Immature natural killer cell (primary cell): ENCODE results near the gene DUSP22. TPM values are rescaled to one million over a fixed set of nuclear protein-coding genes. Genes with fewer than 3 reads are reported as not detected.
A peak's percentile ranks its signal among the peaks of the same experiment; 100 is the strongest.

ENCODE experiments used
- DNase-seq, 3 donors: peaks; one replicate each; pipeline ENCODE4 v3.0.0; 2022; ENCODE audit warnings: mixed read lengths in 1 of 3
- H3K27ac Mint-ChIP-seq, 6 donors: one replicate each; pipeline ENCODE4 v1.8.0; 2020; ENCODE audit warnings: mixed read lengths in 6 of 6, mild to moderate bottlenecking in 5 of 6, inconsistent platforms in 4 of 6, moderate library complexity in 3 of 6
- H3K27me3 Mint-ChIP-seq, 3 donors: one replicate each; pipeline ENCODE4 v1.8.0; 2020 to 2021; ENCODE audit warnings: low read depth in 3 of 3, mild to moderate bottlenecking in 3 of 3, mixed read lengths in 3 of 3, moderate library complexity in 3 of 3, inconsistent platforms in 1 of 3
- H3K36me3 Mint-ChIP-seq, 3 donors: one replicate each; pipeline ENCODE4 v1.8.0; 2020; ENCODE audit warnings: mixed read lengths in 3 of 3, inconsistent platforms in 2 of 3, mild to moderate bottlenecking in 2 of 3
- H3K4me1 Mint-ChIP-seq, 2 donors: one replicate each; pipeline ENCODE4 v1.8.0; 2020; ENCODE audit warnings: inconsistent platforms in 2 of 2, mild to moderate bottlenecking in 2 of 2, mixed read lengths in 2 of 2, moderate library complexity in 1 of 2
- H3K4me3 Mint-ChIP-seq, 5 donors: one replicate each; pipeline ENCODE4 v1.8.0; 2020; ENCODE audit warnings: mild to moderate bottlenecking in 5 of 5, mixed read lengths in 5 of 5, inconsistent platforms in 3 of 5, moderate library complexity in 3 of 5
- H3K9me3 Mint-ChIP-seq, 6 donors: one replicate each; pipeline ENCODE4 v1.8.0; 2020; ENCODE audit warnings: mild to moderate bottlenecking in 6 of 6, mixed read lengths in 6 of 6, inconsistent platforms in 4 of 6, moderate library complexity in 3 of 6
- polyA plus RNA-seq, 3 donors: library from polyadenylated mRNA; unstranded; fragments of 300-500 nt; fragmentation: Illumina TruSeq; gene quantifications; one replicate each; pipeline ENCODE4 v1.2.3, GENCODE V29; 2021

Gene DUSP22
- polyA plus RNA-seq, 3 donors from 2014 or later, result 55.0 to 80.1 (median 65.3) TPM

- peaks cover 0 to 2% (median under 1%) of the 10 kb centered on the region in 6 donors for H3K9me3 Mint-ChIP-seq
- H3K4me3 Mint-ChIP-seq, result no peak overlapping the region
- H3K27ac Mint-ChIP-seq, result no peak overlapping the region
- no peaks in the 10 kb centered on the region for H3K36me3 Mint-ChIP-seq
- H3K4me1 Mint-ChIP-seq, result peaks cover 17 to 20% of the 10 kb centered on the region in 2 donors
- H3K27me3 Mint-ChIP-seq, result peaks cover 0 to 4% (median 2%) of the 10 kb centered on the region in 3 donors
- DNase-seq, result no peak
Measured at GRCh38 chr6:383856-384255, 91.6 kb downstream of the DUSP22 start.

DNA sequence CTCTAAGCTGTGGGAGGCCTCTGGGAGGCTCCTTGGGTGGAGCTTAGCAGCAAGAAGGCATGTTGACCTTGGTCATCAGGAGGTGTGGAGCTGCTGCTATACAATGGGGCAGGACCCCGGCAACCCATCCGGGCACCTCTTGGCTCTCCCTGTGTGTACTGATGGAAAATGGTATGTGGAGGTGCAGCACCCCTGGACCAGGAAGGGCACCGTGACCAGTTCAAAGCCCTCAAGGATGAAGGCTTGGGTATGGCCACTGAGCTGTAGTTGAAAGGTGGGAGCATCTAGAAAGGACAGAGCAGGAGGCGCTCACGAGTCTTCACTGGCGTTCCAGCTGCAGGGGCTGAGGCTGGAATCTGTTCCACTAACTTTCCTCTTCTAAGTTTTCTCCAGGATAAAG, 92.6 kb downstream of the DUSP22 start:
- peaks cover 0 to 4% (median 3%) of the 10 kb centered on the region in 3 donors for H3K27me3 Mint-ChIP-seq
- no peak for DNase-seq
- H3K27ac Mint-ChIP-seq, result no peak overlapping the region
- peaks cover 0 to 2% (median 0%) of the 10 kb centered on the region in 6 donors for H3K9me3 Mint-ChIP-seq
- no peaks in the 10 kb centered on the region for H3K36me3 Mint-ChIP-seq
- peaks cover 14 to 20% of the 10 kb centered on the region in 2 donors for H3K4me1 Mint-ChIP-seq
- no peak overlapping the region for H3K4me3 Mint-ChIP-seq

GRCh38 chr6:385614-386013, 93.3 kb downstream of the DUSP22 start:
- peaks cover 0 to 4% (median 3%) of the 10 kb centered on the region in 3 donors for H3K27me3 Mint-ChIP-seq
- H3K4me1 Mint-ChIP-seq, result peaks cover 9 to 14% of the 10 kb centered on the region in 2 donors
- H3K4me3 Mint-ChIP-seq, result no peak overlapping the region
- H3K36me3 Mint-ChIP-seq, result no peaks in the 10 kb centered on the region
- H3K27ac Mint-ChIP-seq, result no peak overlapping the region
- DNase-seq, result no peak
- peaks cover 0 to 2% (median 0%) of the 10 kb centered on the region in 6 donors for H3K9me3 Mint-ChIP-seq

GRCh38 chr6:386688-387266, 94.5 kb downstream of the DUSP22 start:
- H3K9me3 Mint-ChIP-seq, result no peaks in the 10 kb centered on the region
- no peak overlapping the region for H3K27ac Mint-ChIP-seq
- H3K4me3 Mint-ChIP-seq, result no peak overlapping the region
- H3K36me3 Mint-ChIP-seq, result no peaks in the 10 kb centered on the region
- no peak for DNase-seq
- peaks cover 14 to 19% of the 10 kb centered on the region in 2 donors for H3K4me1 Mint-ChIP-seq
- peaks cover 5 to 9% (median 5%) of the 10 kb centered on the region in 3 donors for H3K27me3 Mint-ChIP-seq

- no peaks in the 10 kb centered on the region for H3K36me3 Mint-ChIP-seq
- no peak overlapping the region for H3K4me3 Mint-ChIP-seq
- no peak overlapping the region for H3K27ac Mint-ChIP-seq
- H3K9me3 Mint-ChIP-seq, result no peaks in the 10 kb centered on the region
- peaks cover 5 to 9% (median 5%) of the 10 kb centered on the region in 3 donors for H3K27me3 Mint-ChIP-seq
- peaks cover 14 to 20% of the 10 kb centered on the region in 2 donors for H3K4me1 Mint-ChIP-seq
- DNase-seq, result no peak
Measured at GRCh38 chr6:387293-387741, 95.0 kb downstream of the DUSP22 start.

GRCh38 chr6:388202-388903, 96.1 kb downstream of the DUSP22 start:
- no peak overlapping the region for H3K4me3 Mint-ChIP-seq
- H3K4me1 Mint-ChIP-seq, result peaks cover 18 to 20% of the 10 kb centered on the region in 2 donors
- peak overlapping the region in 2 of 6 donors; percentile 20 to 72 for H3K27ac Mint-ChIP-seq
- DNase-seq, result no peak
- H3K27me3 Mint-ChIP-seq, result peaks cover 6 to 14% (median 12%) of the 10 kb centered on the region in 3 donors
- no peaks in the 10 kb centered on the region for H3K9me3 Mint-ChIP-seq
- no peaks in the 10 kb centered on the region for H3K36me3 Mint-ChIP-seq

DNA sequence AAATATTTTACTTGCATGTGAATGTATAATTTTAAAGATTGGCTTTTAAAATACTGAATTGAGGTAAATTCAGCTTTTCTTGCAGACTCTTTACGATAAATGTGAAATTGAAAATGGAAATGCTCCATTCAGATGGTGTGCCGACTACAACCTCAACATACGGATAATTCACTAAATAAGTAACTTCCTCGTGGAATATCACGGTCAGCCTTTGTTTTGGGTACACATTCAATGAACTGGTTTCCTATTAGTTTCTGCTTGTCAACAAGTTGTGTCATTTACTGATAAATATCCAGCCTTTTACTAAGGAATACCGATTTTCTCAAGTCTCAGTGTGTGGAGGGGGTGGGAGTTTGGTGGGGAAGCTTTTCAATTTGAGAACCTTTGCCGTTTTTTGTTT, 96.9 kb downstream of the DUSP22 start:
- Mint-ChIP-seq H3K9me3 (no peaks in the 10 kb centered on the region), H3K4me1 (peaks cover 24 to 28% of the 10 kb centered on the region in 2 donors), H3K27me3 (peaks cover 12 to 18% (median 14%) of the 10 kb centered on the region in 3 donors), H3K27ac (peak overlapping the region in 2 of 6 donors; percentile 78 to 81), H3K4me3 (peak overlapping the region in 1 of 5 donors; percentile 78), H3K36me3 (peaks cover 0 to 6% (median 5%) of the 10 kb centered on the region in 3 donors)
- no peak for DNase-seq

GRCh38 chr6:389622-390021, 97.3 kb downstream of the DUSP22 start:
- peaks cover 0 to 7% (median 5%) of the 10 kb centered on the region in 3 donors for H3K36me3 Mint-ChIP-seq
- peak overlapping the region in 2 of 6 donors; percentile 78 to 81 for H3K27ac Mint-ChIP-seq
- peaks cover 25 to 29% of the 10 kb centered on the region in 2 donors for H3K4me1 Mint-ChIP-seq
- H3K27me3 Mint-ChIP-seq, result peaks cover 13 to 20% (median 14%) of the 10 kb centered on the region in 3 donors
- H3K4me3 Mint-ChIP-seq, result peak overlapping the region in 3 of 5 donors; percentile 35 to 78 (median 40)
- DNase-seq, result peak in 1 of 3 donors; percentile 56
- no peaks in the 10 kb centered on the region for H3K9me3 Mint-ChIP-seq

DNA sequence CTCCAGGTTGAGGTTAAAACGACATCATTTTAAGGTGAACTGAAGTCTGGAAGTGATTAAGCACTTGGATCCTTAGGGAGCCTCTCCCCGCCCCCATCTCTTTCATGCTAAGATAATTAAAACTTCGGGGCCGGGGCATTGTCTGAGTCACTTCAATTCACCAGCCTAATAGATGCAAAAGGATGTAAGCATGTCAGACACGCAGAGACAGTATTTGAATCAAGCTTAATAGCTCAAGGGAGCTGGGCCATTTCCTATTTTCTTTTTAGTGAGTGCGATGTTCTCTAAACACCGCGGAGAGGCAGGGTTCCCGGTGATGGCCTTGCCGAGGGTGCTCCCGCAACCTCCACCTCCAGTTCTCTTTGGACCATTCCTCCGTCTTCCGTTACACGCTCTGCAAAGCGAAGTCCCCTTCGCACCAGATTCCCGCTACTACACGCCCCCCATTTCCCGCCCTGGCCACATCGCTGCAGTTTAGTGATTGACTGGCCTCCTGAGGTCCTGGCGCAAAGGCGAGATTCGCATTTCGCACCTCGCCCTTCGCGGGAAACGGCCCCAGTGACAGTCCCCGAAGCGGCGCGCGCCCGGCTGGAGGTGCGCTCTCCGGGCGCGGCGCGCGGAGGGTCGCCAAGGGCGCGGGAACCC, 98.7 kb downstream of the DUSP22 start:
- peak overlapping the region; percentile 86 to 96 (median 92) for H3K4me3 Mint-ChIP-seq
- peaks cover 0 to 8% (median 7%) of the 10 kb centered on the region in 3 donors for H3K36me3 Mint-ChIP-seq
- no peaks in the 10 kb centered on the region for H3K9me3 Mint-ChIP-seq
- peaks cover 13 to 22% (median 14%) of the 10 kb centered on the region in 3 donors for H3K27me3 Mint-ChIP-seq
- H3K27ac Mint-ChIP-seq, result peak overlapping the region in 4 of 6 donors; percentile 73 to 92 (median 77)
- peak in 2 of 3 donors; percentile 8 to 49 for DNase-seq
- H3K4me1 Mint-ChIP-seq, result peaks cover 25 to 29% of the 10 kb centered on the region in 2 donors

DNA sequence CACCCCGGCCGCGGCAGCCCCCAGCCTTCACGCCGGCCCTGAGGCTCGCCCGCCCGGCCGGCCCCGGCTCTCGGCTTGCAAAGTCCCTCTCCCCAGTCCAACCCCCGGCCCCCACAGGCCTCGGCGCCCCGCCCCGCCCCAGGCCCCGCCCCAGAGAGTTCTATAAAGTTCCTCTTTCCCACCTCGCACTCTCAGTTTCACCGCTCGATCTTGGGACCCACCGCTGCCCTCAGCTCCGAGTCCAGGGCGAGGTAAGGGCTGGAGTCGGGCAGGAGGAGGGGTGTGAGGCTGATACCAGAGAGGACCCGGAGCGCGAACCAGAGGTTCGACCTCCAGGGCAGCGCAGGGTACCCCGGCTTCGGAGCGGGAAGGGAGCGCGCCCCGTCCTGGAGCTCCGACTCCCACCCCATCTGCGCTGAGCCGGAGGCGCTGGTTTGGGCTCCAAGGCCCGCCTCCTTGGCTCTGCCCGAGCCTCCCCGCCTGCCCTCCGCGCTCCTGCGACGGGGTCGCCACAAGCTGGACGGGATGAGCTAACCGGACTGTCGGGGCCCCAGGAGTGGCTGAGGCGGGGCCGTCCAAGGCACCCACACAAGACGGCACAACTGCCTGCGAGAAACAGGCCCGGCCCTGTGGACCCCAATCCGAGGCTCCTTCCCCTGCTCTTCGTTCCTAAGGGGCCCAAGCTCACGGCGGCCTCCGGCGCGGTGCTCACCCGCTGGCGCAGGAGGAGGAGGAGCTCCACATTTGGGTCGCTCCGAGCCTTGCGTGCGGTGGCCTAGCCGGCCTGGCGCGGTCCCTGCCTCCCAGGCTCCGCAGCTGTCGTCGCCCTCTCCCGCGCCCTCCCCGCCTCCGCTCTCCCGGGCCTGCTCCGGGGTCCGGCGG, 99.5 kb downstream of the DUSP22 start, which contains the start of gene IRF4:
Gene IRF4 (plus strand): TSS at position 194 of the 882 bp plus-strand sequence. CDS start 1,401 bp downstream, outside the sequence.
- Mint-ChIP-seq H3K36me3 (peaks cover 0 to 8% (median 7%) of the 10 kb centered on the region in 3 donors), H3K9me3 (no peaks in the 10 kb centered on the region), H3K4me3 (peak within 1 kb of the TSS; percentile 89 to 96 (median 92)), H3K4me1 (peaks cover 25 to 29% of the 10 kb centered on the region in 2 donors), H3K27ac (peak within 1 kb of the TSS in 4 of 6 donors; percentile 73 to 92 (median 77)), H3K27me3 (peaks cover 13 to 22% (median 14%) of the 10 kb centered on the region in 3 donors)
- peak; percentile 12 to 42 (median 18) for DNase-seq

DNA sequence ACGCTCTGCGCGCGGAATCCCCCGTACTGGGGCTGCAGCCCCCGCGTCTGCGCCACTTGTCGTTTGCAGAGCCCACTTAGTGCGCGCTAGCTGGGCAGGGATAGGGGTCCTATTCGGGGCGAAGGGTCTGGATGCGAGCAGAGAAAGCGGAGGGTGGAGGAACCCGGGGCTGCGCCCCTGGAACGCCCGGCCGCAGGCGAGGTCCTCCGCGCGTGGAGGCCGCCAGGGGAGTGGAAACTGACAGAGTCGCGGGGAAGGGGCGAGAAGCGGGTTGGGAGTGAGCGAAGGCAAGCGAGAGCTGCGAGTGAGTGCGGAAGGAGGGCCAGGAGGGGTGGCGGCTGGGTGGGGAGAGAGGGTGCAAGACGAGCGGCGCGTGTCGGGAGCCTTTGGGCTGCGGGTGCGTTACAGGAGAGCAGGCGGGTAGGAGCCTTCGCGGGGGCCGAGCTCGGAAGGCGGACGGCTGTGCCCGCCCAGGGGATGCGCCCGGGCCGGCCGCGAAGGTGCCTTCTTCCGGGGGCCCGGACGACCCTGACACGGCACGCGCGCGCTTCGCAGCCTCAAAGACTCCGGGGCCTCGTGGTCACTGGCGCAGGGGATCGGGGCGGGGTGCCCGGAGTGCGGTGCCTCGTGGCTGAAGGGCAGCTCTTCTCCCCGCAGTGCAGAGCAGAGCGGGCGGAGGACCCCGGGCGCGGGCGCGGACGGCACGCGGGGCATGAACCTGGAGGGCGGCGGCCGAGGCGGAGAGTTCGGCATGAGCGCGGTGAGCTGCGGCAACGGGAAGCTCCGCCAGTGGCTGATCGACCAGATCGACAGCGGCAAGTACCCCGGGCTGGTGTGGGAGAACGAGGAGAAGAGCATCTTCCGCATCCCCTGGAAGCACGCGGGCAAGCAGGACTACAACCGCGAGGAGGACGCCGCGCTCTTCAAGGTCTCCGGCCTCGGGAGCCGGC, 100.4 kb downstream of the DUSP22 start:
- Mint-ChIP-seq H3K9me3 (no peaks in the 10 kb centered on the region), H3K36me3 (peaks cover 0 to 13% (median 7%) of the 10 kb centered on the region in 3 donors), H3K4me1 (peaks cover 25 to 29% of the 10 kb centered on the region in 2 donors), H3K27me3 (peaks cover 12 to 22% (median 15%) of the 10 kb centered on the region in 3 donors), H3K27ac (peak overlapping the region in 1 of 6 donors; percentile 53), H3K4me3 (peak overlapping the region; percentile 83 to 94 (median 87))
- peak; percentile 21 to 59 (median 30) for DNase-seq
